NCI-H748 (cell line): ENCODE data around the gene CDK2.
"Not testable (repeated sequence)": the region's sequence is repeated elsewhere in the genome, so short reads cannot be mapped to it uniquely, and the experiment has no call there.

ENCODE experiments used
- DNase-seq: peaks from one replicate; lab custom pipeline; 2025; ENCODE audit not compliant: unreplicated experiment; lab: John Stamatoyannopoulos, UW

Gene CDK2

DNA sequence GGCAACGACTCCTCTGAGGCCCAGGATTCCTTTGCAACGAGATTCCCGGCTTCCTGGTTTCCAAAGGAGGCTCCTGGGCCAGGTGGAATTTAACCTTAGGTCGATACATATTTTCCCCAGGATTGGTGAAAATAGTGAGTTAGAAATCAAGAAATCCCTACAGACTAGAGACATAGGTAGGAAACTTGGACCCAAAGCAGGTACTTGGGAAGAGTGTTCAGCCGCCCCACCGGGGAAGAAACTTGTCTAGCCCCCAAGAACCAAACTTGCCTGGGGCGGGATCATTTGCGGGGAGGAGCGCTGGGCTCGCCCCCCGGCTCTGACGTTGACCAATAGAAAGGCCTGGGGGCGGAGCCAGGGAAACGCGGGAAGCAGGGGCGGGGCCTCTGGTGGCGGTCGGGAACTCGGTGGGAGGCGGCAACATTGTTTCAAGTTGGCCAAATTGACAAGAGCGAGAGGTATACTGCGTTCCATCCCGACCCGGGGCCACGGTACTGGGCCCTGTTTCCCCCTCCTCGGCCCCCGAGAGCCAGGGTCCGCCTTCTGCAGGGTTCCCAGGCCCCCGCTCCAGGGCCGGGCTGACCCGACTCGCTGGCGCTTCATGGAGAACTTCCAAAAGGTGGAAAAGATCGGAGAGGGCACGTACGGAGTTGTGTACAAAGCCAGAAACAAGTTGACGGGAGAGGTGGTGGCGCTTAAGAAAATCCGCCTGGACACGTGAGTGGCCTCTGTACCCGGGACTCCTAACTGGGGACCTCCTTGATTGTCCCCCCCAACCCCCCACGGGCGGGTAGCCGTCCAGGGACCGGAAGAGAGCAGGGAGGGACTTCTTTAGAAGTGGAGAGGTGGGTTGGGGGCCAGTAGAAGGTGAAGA is at the start of gene CDK2:
TSS of gene CDK2 (plus strand) at position 423 of the 874 bp plus-strand sequence. CDS start at position 602, 179 bp downstream.
- DNase-seq = peak; percentile 81

DNA sequence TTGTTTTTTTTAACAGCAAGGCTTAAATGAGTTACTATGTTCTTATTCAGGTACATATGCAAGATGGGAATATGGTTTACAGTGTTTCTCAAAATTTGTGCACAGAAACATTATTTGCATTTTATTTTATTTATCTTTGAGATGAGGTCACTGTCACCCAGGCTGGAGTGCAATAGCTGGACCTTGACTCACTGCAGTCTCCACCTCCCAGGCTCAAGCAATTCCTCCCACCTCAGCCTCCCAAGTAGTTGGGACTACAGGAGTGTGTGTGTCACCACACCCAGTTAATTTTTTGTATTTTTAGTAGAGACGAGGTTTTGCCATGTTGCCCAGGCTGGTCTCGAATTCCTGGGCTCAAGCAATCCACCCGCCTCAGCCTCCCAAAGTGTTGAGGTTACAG is 47.6 kb upstream of the CDK2 start:
- DNase-seq = not testable (repeated sequence)

- no peak for DNase-seq
Observed at GRCh38 chr12:55922126-55922525, 44.5 kb upstream of the CDK2 start.

GRCh38 chr12:55923648-55924047 is 43.0 kb upstream of the CDK2 start:
- DNase-seq = not testable (repeated sequence)

- no peak for DNase-seq
Observed at GRCh38 chr12:55925371-55925770, 41.3 kb upstream of the CDK2 start.

DNA sequence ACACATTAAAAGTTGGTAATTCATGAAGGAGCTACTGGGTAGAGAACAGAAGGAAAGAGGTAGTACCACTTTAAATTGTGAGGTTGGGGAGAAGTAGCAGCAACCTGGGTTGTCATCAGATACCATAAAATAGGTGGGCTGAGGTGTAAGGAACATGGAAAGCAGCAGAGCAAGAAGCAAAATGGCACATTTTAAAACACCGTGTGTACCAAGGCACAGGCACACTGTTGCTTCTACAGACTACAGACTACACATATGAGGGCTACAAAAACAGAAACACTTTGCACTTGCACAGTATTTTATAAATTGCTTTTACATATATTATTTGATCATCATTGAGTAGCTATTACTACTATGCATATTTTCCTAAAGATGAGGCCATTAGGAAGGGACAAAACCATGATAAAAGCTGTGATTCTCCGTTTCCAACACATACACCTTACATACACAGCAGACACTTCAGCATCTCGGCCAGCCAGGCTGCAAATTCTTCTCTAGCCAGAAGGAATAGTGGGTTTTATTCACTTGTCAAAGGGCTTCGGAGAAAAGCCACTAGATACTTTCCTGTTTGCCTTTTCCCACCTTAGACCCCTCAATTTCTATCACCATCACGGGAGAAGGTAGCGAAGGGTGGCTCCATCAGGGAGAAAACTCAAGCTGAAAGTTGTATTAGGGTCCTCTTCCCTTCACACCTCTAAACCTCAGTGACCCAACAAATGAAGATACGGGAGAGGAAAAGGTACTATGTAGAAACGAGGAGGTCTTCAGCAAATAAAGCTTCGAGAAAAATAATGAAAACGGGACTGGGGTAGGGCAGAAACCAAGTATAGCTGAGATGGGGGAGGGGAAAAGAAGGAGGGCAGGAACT is 40.5 kb upstream of the CDK2 start:
- no peak for DNase-seq

DNA sequence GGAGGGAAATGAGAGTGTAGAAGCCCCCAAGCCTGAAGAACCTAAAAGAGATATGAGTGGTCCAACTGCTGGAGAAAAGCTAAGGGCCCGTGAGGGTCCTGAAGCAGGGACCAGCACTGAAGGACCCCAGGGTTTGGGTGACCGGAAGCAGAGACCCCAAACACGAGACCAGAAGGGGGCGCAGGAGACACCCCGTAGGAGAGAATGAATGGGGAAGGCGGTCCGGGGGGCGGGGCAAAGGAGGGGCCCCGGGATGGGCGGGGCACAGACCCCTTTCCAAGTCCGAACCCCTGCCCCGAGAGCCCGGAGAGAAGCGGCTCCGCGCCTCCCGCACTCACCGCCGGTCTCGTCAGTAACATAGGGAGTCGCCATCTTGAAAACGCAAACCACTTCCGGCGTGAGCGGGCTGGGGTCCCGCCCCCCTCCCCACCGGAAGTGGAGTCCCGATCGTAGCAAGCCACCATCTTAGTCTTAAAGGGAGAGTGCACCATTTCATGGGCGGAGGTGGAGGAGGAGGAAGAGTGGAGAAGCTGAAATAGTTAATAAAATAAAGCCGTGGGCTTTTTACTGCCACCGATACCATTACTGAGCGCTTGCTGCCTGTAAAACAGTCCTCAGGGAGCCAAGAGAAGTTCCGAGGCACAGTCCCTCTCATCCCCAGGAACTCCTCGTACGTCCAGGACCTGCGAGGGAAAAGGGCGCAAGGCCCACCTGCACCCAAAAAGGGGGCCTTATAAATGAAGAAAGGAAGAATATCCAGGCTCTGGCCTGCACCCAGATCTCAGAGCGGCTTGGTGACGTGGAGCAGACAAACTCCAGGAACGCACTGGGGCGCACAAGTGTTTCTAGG is 39.7 kb upstream of the CDK2 start:
- DNase-seq = peak; percentile 93

- DNase-seq = peak; percentile 73
Observed at GRCh38 chr12:55927588-55928502, 38.8 kb upstream of the CDK2 start, which contains the start of gene PYM1. Gene PYM1 (minus strand): TSS chr12:55927894. CDS start chr12:55927761, 133 bp downstream.

DNA sequence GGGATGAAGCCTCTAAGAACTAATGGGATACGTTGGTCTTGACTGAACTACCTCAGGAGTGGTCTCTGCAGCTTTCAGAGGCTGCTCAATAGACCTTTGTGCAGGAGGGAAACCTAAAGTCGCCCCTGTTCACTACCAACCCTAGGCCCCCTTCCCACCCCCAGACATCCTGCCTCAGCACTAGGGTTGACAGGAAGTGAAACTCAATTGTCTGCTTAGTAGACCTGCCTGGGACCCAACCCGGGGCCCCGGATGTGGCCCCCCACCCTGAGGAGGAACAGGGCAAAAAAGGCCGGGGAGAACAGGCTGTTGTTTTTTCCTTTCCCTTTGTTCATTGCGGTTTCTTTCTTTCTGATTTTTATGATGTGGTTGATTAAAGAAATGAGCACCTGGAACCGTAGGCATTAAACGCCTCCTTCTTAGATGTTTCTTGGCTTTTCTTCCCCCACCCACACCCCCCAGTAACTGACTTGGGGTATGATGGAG is 37.3 kb upstream of the CDK2 start:
- DNase-seq = no peak

DNA sequence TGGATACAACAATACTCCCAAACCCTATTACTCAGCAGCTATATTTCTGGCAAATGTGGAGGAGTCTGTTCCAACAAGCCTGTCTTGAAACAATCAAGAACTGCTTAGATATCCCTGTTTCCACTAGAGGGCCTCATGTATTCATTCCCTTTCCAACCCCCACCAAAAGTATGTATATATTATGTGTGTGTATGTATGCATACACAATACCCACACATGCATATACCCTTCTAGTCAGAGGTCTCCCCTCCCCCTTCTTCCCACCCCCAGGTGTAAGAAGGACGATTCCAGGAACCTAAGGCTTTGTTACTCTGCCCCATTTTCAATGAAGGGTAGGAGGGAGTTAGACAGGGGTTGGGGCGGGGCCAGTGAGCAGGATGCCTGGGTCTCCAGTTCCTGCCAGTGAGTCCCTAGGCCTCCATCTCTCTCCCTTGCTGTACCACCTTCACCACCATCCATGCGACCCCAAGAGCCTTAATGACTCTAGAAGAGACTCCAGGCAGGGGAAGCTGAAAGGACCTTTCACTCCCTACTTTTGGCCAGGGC is 35.8 kb upstream of the CDK2 start, which contains the start of gene DGKA:
TSS of gene DGKA (plus strand) at position 392 of the 546 bp plus-strand sequence. CDS start 5,342 bp downstream, outside the sequence.
- peak; percentile 71 for DNase-seq

GRCh38 chr12:55931317-55931779 is 35.3 kb upstream of the CDK2 start:
- no peak for DNase-seq

- peak; percentile 55 for DNase-seq
Observed at GRCh38 chr12:55931780-55932550, 34.7 kb upstream of the CDK2 start.

DNA sequence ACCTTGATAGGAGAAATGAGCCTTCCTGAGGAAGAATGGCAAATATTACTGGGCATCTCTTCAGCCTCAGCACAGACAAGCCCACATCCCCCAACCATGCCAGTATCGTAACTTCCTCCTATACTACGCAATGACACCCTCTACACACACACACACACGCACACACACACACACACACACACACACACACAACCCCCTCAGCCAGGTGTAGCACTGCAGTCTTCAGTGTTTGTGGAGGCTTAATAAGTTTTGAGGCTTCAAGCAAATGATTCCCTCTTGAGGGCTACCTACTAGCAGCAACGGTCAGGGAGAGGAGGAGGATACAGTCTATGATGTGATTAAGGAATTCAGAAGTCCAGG is 34.1 kb upstream of the CDK2 start:
- DNase-seq = peak; percentile 38

DNA sequence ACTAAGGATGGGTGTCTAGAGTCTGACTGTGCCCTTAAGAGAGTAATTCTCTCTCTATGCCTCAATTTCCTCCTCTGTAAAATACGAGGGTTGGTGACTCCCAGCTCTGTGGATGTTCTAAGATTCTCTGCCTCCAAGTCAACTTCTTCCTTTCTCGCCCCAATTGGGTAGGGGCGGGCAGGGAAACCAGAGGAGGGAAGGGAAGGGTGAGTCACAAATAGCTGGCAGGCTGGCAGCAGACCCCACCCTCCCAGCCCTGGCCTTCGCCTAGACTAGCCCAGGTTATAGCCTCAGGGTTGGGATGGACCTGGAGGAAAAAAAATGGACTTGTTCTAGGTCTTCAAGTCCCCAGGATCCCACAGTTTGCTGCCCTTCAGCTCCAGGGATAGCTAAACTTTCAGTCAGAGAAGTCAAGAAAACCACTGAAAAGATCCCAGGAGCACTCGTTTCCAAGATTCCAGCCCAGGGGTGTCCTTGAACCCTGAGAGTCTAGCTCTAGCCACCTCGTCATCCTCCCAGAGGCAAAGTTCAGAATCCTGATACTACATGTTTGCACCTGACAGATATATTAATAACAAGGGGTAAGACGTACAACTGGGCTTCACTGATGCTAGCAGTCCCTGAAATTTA is 33.3 kb upstream of the CDK2 start:
- no peak for DNase-seq

DNA sequence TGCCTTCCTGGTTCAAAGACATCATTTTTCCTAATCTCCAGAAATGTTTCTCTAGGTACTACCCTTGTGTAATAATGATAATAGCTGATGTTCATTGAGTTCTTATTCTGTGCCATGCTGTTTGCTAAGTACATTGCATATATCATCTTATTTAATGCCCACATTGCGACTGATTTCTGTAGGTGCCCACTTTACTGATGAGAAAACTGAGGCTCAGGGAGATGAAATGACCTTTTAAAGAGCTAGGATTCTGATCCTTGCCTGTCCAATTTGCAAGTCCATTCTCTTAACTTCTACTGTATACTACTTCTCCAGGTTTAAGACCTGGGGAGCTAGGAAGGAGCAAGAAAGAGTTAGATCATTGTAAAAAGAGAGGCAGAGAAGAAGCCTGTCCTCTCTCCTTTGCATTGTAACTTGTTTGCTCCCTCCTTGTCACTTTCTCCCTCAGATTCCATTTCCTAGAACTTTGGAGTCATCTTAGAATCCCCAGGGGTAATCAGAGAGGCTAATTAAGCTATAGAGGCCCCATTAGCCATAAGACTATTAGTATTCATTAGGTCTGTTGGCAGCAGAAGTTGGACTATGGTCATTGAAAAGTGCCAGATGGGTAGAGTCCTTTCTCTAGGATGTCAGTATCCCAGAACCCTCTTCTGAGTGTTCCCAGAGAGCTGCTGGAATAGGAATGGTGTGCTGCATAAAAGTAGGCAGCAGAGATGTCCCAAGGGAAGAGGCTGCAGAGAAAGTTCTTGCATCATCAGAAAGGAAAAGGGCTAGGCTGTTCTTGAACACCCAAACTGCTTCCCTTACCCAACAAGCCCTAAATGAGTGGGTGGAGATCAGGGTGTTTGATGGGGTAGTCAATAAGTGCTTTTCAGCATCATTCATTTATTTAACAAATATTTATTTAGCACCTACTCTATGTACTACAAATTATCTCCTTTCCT is 32.6 kb upstream of the CDK2 start:
- DNase-seq = no peak

GRCh38 chr12:55934773-55935172 is 31.9 kb upstream of the CDK2 start:
- no peak for DNase-seq

DNA sequence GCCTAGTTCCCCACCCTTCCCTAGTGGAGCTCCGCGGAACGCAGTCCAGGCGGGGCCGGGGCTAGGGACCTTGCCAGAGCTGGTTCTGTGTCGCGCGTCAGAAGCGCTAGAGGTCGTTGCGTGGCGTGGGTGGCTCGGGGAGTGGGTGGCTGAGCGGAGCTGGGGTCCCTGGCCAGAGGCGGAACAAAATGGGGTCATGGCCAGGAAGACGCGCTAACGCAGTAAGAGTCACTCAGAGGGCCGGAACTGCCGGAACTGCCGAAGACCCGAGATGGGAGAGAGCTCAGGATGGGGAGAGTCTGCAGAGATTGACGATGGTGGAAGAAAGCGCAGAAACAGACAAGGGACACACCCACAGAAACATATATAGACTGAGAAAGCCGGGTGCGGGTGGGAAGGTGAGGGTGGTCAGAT is 30.9 kb upstream of the CDK2 start:
- no peak for DNase-seq
